ENCODE measurements around the gene AMOTL1. TPM values are rescaled to one million over a fixed set of nuclear protein-coding genes. Genes with fewer than 3 reads are reported as not detected.
"Not testable (repeated sequence)": the region's sequence is repeated elsewhere in the genome, so short reads cannot be mapped to it uniquely, and the experiment has no call there.

AMOTL1 gene
- total RNA-seq, 8 experiments from 2014 or later = 4.8 to 89.6 (median 22.6) TPM

GRCh38 chr11:94780432-94780831, 12.3 kb downstream of the AMOTL1 start:
- Histone ChIP-seq H3K4me3 (no peak overlapping the region), H3K4me1 (replicated peaks in 1 of 2) (peaks cover 12 to 22% of the 10 kb centered on the region in 2 donors), H3K27ac (no peak overlapping the region)
- in situ Hi-C loops (cut with MboI; ENCODE audit: low pct_unique_long_range_greater_than_20kb in 2 of 9, low sequenced_read_pairs in 9 of 9, unreplicated experiment in 9 of 9) = no loop called here
- 75 to 100% (median 92%) methylated on average over 1 to 3 of the region's 3 CpGs for WGBS, 10 experiments
- no peak for ATAC-seq (replicated peaks in 6 of 8)

DNA sequence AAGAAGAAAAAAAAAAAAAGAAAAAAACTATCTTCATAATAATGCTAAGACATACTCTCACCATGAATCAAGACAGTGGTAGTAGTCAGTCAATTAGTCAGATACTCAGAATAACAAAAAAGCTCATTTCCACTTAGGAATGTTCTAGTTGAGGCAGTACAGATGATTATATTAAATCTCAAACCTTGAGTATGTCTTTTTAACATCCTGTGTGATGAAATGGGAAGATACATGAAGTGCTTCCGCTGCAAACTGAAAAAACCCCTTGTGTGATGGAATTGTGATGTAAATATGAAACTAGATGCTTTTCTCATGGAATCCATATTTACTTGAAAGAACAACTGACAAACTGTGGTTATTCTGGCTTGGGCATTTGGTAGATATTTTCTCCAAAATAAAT, 13.7 kb downstream of the AMOTL1 start:
- Histone ChIP-seq H3K4me3 (no peak overlapping the region), H3K4me1 (replicated peaks in 1 of 2) (peaks cover 4 to 10% of the 10 kb centered on the region in 2 donors), H3K27ac (no peak overlapping the region)
- ATAC-seq (replicated peaks in 6 of 8) = peak in 1 of 8 experiments; percentile 20
- in situ Hi-C loops (cut with MboI; ENCODE audit: low pct_unique_long_range_greater_than_20kb in 2 of 9, low sequenced_read_pairs in 9 of 9, unreplicated experiment in 9 of 9) = no loop called here
- WGBS, 10 experiments = 80 to 100% (median 88%) methylated on average over 1 of the region's 1 CpG; no CpG with 5 or more reads in 3 of the 10 experiments

DNA sequence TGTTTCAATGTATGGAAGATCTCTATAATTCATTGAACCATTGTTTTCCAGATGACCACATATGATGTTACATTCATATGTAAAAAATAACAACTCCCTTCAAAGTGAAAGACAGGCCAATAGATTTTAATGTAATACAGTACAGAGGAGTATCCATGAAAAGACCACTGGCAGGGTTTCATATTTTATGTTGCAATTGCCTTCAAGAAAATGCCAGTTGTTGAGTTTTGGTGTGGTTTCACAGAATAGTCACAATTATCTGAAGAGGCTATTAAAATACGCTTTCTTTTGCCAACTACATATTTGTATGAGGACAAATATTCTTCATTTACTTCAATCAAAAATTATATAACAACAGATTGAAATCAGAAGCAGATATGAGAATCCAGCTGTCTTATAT, 14.3 kb downstream of the AMOTL1 start:
- ATAC-seq (replicated peaks in 6 of 8) = no peak
- WGBS, 10 experiments = 29 to 100% (median 100%) methylated on average over 1 of the region's 1 CpG; no CpG with 5 or more reads in 1 of the 10 experiments
- no peak overlapping the region for H3K27ac ChIP-seq
- in situ Hi-C loops (cut with MboI; ENCODE audit: low pct_unique_long_range_greater_than_20kb in 2 of 9, low sequenced_read_pairs in 9 of 9, unreplicated experiment in 9 of 9) = no loop called here
- peaks cover 0 to 7% of the 10 kb centered on the region in 2 donors for H3K4me1 ChIP-seq (replicated peaks in 1 of 2)
- no peak overlapping the region for H3K4me3 ChIP-seq

DNA sequence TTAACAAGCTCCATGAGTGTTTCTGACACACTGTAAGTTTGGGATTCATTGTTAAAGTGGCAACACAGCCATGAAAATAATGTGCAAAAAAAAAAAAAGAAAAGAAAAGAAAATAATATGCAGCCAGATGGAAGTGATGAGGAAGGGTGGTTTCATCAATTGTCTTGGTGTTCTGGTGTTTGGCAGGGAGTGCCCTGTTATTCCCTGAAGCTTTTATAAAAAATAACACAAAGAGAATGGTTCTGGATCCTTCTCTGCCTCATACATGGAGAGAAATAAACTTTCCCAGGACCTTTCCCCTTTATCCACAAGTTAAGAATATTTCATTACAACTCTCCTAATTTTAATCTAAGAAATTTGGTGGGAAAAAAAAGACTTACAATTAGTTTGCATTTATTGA, 16.7 kb downstream of the AMOTL1 start:
- H3K4me1 ChIP-seq (replicated peaks in 1 of 2) = peaks cover 0 to 5% of the 10 kb centered on the region in 2 donors

GRCh38 chr11:94785509-94785908, 17.4 kb downstream of the AMOTL1 start:
- in situ Hi-C loops (cut with MboI; ENCODE audit: low pct_unique_long_range_greater_than_20kb in 2 of 9, low sequenced_read_pairs in 9 of 9, unreplicated experiment in 9 of 9) = no loop called here
- no peak for ATAC-seq (replicated peaks in 6 of 8)
- Histone ChIP-seq H3K27ac (no peak overlapping the region), H3K4me3 (no peak overlapping the region), H3K4me1 (replicated peaks in 1 of 2) (peaks cover 0 to 4% of the 10 kb centered on the region in 2 donors)
- WGBS, 10 experiments = 47 to 92% (median 67%) methylated on average over 1 to 4 of the region's 4 CpGs; no CpG with 5 or more reads in 3 of the 10 experiments

More for the DNA sequence above, 16.7 kb downstream of the AMOTL1 start:
- ATAC-seq (replicated peaks in 6 of 8) = no peak
- Histone ChIP-seq H3K27ac (no peak overlapping the region), H3K4me3 (no peak overlapping the region)
- in situ Hi-C loops (cut with MboI; ENCODE audit: low pct_unique_long_range_greater_than_20kb in 2 of 9, low sequenced_read_pairs in 9 of 9, unreplicated experiment in 9 of 9) = no loop called here

- WGBS, 10 experiments = 30 to 78% (median 59%) methylated on average over 2 to 7 of the region's 10 CpGs; no CpG with 5 or more reads in 1 of the 10 experiments
- H3K27ac ChIP-seq = no peak overlapping the region
- no peak overlapping the region for H3K4me3 ChIP-seq
- H3K4me1 ChIP-seq (replicated peaks in 1 of 2) = peaks cover 0 to 6% of the 10 kb centered on the region in 2 donors
- ATAC-seq (replicated peaks in 6 of 8) = peak in 2 of 8 experiments; percentile 23 to 48
- in situ Hi-C loops (cut with MboI; ENCODE audit: low pct_unique_long_range_greater_than_20kb in 2 of 9, low sequenced_read_pairs in 9 of 9, unreplicated experiment in 9 of 9) = no loop called here
Observed at GRCh38 chr11:94786264-94787126, 18.3 kb downstream of the AMOTL1 start.

- Histone ChIP-seq H3K4me1 (replicated peaks in 1 of 2) (peaks cover 0 to 6% of the 10 kb centered on the region in 2 donors), H3K27ac (no peak overlapping the region), H3K4me3 (no peak overlapping the region)
- WGBS, 10 experiments = 75 to 100% (median 96%) methylated on average over 1 to 5 of the region's 5 CpGs; no CpG with 5 or more reads in 1 of the 10 experiments
- in situ Hi-C loops (cut with MboI; ENCODE audit: low pct_unique_long_range_greater_than_20kb in 2 of 9, low sequenced_read_pairs in 9 of 9, unreplicated experiment in 9 of 9) = no loop called here
- ATAC-seq (replicated peaks in 6 of 8) = no peak
Observed at GRCh38 chr11:94787801-94788200, 19.6 kb downstream of the AMOTL1 start.

DNA sequence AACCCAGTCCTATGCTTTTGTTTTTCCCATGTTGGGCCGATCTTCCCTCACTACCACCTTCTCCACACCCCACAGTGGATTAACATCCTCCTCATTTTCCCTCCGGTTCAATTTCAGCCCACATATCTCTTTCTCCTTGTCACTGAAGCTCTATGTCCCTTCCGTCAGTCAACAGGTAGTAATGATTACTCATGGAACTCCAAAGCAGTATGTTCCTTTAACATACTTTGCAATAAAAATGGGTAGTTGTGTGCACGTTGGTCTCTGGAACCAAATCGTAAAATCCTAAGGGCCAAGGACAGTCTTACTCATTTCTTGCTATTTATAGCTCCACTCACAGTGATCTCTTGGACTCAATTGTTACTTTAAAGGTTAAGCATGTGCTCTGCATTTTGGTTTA, 20.2 kb downstream of the AMOTL1 start:
- in situ Hi-C loops (cut with MboI; ENCODE audit: low pct_unique_long_range_greater_than_20kb in 2 of 9, low sequenced_read_pairs in 9 of 9, unreplicated experiment in 9 of 9) = no loop called here
- 28 to 100% (median 93%) methylated on average over 1 to 5 of the region's 5 CpGs for WGBS, 10 experiments
- no peak for ATAC-seq (replicated peaks in 6 of 8)
- Histone ChIP-seq H3K4me1 (replicated peaks in 1 of 2) (peaks cover 0 to 6% of the 10 kb centered on the region in 2 donors), H3K27ac (no peak overlapping the region), H3K4me3 (no peak overlapping the region)

GRCh38 chr11:94790197-94790596, 22.0 kb downstream of the AMOTL1 start:
- WGBS, 10 experiments = 69 to 96% (median 93%) methylated on average over 2 to 3 of the region's 3 CpGs; no CpG with 5 or more reads in 3 of the 10 experiments
- H3K4me1 ChIP-seq (replicated peaks in 1 of 2) = peaks cover 0 to 6% of the 10 kb centered on the region in 2 donors
- H3K4me3 ChIP-seq = no peak overlapping the region
- ATAC-seq (replicated peaks in 6 of 8) = no peak
- in situ Hi-C loops (cut with MboI; ENCODE audit: low pct_unique_long_range_greater_than_20kb in 2 of 9, low sequenced_read_pairs in 9 of 9, unreplicated experiment in 9 of 9) = no loop called here
- H3K27ac ChIP-seq = no peak overlapping the region

DNA sequence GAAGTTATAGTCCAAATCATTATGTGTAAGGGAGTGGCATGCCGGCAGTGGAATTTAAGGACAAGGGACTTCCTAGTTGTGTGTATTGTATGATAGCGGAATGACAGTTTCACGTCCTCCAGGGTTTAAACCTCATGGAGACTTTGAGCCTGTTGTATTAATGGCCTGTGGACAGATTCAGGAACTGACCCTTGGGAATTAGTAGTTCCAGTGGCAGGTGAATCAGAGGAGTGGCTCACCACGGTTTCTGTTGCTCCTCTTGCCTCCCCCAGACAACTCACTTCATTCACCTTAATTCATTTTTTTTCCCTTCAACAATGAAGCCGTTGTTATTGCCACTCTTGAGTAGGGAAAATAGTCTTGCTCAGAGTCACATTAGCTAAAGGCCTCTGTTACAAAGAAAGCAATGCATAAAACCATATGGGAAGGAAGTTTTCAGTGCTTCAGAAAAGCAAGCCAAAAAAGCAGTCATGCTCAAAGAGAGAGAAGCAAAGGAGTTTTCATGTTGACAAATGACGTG, 22.6 kb downstream of the AMOTL1 start:
- Histone ChIP-seq H3K4me3 (no peak overlapping the region), H3K27ac (no peak overlapping the region), H3K4me1 (replicated peaks in 1 of 2) (peaks cover 0 to 6% of the 10 kb centered on the region in 2 donors)
- ATAC-seq (replicated peaks in 6 of 8) = no peak
- WGBS, 10 experiments = 0 to 86% (median 58%) methylated on average over 1 to 6 of the region's 6 CpGs
- in situ Hi-C loops (cut with MboI; ENCODE audit: low pct_unique_long_range_greater_than_20kb in 2 of 9, low sequenced_read_pairs in 9 of 9, unreplicated experiment in 9 of 9) = no loop called here

DNA sequence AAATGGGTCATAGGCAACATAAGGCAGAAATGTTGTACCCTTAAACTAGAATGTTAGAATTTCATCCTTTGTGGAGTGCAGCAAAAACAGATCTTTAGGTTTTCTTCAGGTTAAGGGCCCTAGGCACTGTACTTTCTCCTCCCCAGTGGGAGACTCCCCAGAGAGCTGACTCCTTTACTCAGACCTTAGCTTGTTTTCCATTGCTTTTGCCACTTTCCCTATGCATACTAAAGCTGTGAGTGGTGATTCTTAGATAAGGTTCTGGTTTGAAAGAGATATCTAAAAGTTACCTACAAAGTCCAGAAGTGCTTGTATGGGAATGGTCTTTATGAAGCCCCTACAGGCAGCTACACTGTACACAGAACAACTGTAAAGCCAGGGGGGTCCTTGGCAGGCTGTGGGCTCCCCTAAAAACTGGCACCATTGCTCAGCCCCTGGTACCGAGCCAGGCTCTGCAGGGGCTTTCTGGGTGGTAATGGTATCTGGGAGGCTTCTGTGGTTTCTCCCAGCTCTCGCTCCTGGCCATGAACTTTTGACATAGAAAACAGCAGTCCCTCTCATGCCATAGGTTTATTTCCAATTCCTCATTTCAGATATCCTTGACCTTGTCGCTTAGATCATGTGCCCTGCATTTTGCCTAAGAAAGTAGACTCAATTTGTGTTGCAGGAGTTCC, 23.2 kb downstream of the AMOTL1 start:
- no peak overlapping the region for H3K27ac ChIP-seq

GRCh38 chr11:94791942-94792341, 23.8 kb downstream of the AMOTL1 start:
- H3K4me3 ChIP-seq; H3K27ac ChIP-seq; ATAC-seq (replicated peaks in 6 of 8); H3K4me1 ChIP-seq (replicated peaks in 1 of 2); in situ Hi-C loops (cut with MboI; ENCODE audit: low pct_unique_long_range_greater_than_20kb in 2 of 9, low sequenced_read_pairs in 9 of 9, unreplicated experiment in 9 of 9): not testable (repeated sequence)
- WGBS, 10 experiments = 80 to 100% (median 97%) methylated on average over 1 to 3 of the region's 5 CpGs; no CpG with 5 or more reads in 2 of the 10 experiments

More for the DNA sequence above, 23.2 kb downstream of the AMOTL1 start:
- ATAC-seq (replicated peaks in 6 of 8) = no peak
- in situ Hi-C loops (cut with MboI; ENCODE audit: low pct_unique_long_range_greater_than_20kb in 2 of 9, low sequenced_read_pairs in 9 of 9, unreplicated experiment in 9 of 9) = no loop called here
- Histone ChIP-seq H3K4me1 (replicated peaks in 1 of 2) (peaks cover 0 to 6% of the 10 kb centered on the region in 2 donors), H3K4me3 (no peak overlapping the region)
- 88 to 100% (median 100%) methylated on average over 1 to 3 of the region's 3 CpGs; no CpG with 5 or more reads in 3 of the 10 experiments for WGBS, 10 experiments

GRCh38 chr11:94792451-94792850, 24.3 kb downstream of the AMOTL1 start:
- no peak for ATAC-seq (replicated peaks in 6 of 8)
- in situ Hi-C loops (cut with MboI; ENCODE audit: low pct_unique_long_range_greater_than_20kb in 2 of 9, low sequenced_read_pairs in 9 of 9, unreplicated experiment in 9 of 9) = no loop called here
- Histone ChIP-seq H3K27ac (no peak overlapping the region), H3K4me3 (no peak overlapping the region), H3K4me1 (replicated peaks in 1 of 2) (peaks cover 0 to 6% of the 10 kb centered on the region in 2 donors)
- 74 to 100% (median 83%) methylated on average over 1 to 3 of the region's 3 CpGs; no CpG with 5 or more reads in 5 of the 10 experiments for WGBS, 10 experiments
